HuH-7.5 (cell line): ENCODE results near the gene MMP2.

Experiments used
- DNase-seq: peaks from one replicate; pipeline ENCODE4 v3.0.0; 2011; ENCODE audit warnings: low spot score

The MMP2 gene

GRCh38 chr16:55494994-55495421, 16.0 kb downstream of the MMP2 start:
- DNase-seq: no peak

GRCh38 chr16:55495616-55496289, 16.8 kb downstream of the MMP2 start:
- DNase-seq: no peak

GRCh38 chr16:55496509-55497145, 17.6 kb downstream of the MMP2 start:
- DNase-seq: no peak

GRCh38 chr16:55497558-55497957, 18.6 kb downstream of the MMP2 start:
- DNase-seq: no peak

- no peak for DNase-seq
These were observed 19.1 kb downstream of the MMP2 start for GRCh38 chr16:55498101-55498500.

GRCh38 chr16:55499281-55499680, 20.3 kb downstream of the MMP2 start:
- DNase-seq: no peak

GRCh38 chr16:55499951-55500529, 21.0 kb downstream of the MMP2 start:
- no peak for DNase-seq

GRCh38 chr16:55500530-55501011, 21.6 kb downstream of the MMP2 start:
- DNase-seq: no peak

- no peak for DNase-seq
These were observed 22.7 kb downstream of the MMP2 start for GRCh38 chr16:55501549-55502322.

- DNase-seq: no peak
These were observed 23.9 kb downstream of the MMP2 start for GRCh38 chr16:55502801-55503366.

GRCh38 chr16:55503726-55504550, 24.9 kb downstream of the MMP2 start:
- DNase-seq: no peak

- DNase-seq: no peak
These were observed 26.5 kb downstream of the MMP2 start for GRCh38 chr16:55505333-55506015.

GRCh38 chr16:55506083-55506482, 27.1 kb downstream of the MMP2 start:
- no peak for DNase-seq

GRCh38 chr16:55506708-55507107, 27.7 kb downstream of the MMP2 start:
- DNase-seq: no peak

- DNase-seq: no peak
These were observed 29.4 kb downstream of the MMP2 start for GRCh38 chr16:55508271-55508921.

GRCh38 chr16:55508941-55509931, 30.2 kb downstream of the MMP2 start, which contains the start of gene LPCAT2:
Gene LPCAT2, plus strand, starts transcription at chr16:55509072. Its CDS starts 110 bp downstream, at chr16:55509182.
- no peak for DNase-seq

GRCh38 chr16:55510185-55510805, 31.3 kb downstream of the MMP2 start:
- DNase-seq: no peak

GRCh38 chr16:55512941-55513340, 33.9 kb downstream of the MMP2 start:
- DNase-seq: no peak
